IgD-negative memory B cell (primary cell): ENCODE measurements around the gene KCNA1. TPM values are rescaled to one million over a fixed set of nuclear protein-coding genes. Genes with fewer than 3 reads are reported as not detected.

Experiments
- H3K27ac Mint-ChIP-seq, 3 donors: one replicate each; pipeline ENCODE4 v1.8.0; 2020 to 2022; ENCODE audit warnings: mild to moderate bottlenecking in 3 of 3, mixed read lengths in 3 of 3, moderate library complexity in 1 of 3
- H3K27me3 Mint-ChIP-seq: one replicate; pipeline ENCODE4 v1.8.0; 2021; ENCODE audit warnings: mixed read lengths
- H3K36me3 Mint-ChIP-seq: one replicate; pipeline ENCODE4 v1.8.0; 2020; ENCODE audit warnings: mild to moderate bottlenecking, mixed read lengths
- H3K4me1 Mint-ChIP-seq, 3 donors: one replicate each; pipeline ENCODE4 v1.8.0; 2020 to 2022; ENCODE audit warnings: mixed read lengths in 3 of 3, mild to moderate bottlenecking in 1 of 3
- H3K4me3 Mint-ChIP-seq, 4 donors: one replicate each; pipeline ENCODE4 v1.8.0; 2020 to 2022; ENCODE audit warnings: mild to moderate bottlenecking in 4 of 4, mixed read lengths in 4 of 4, moderate library complexity in 3 of 4
- H3K9me3 Mint-ChIP-seq, 3 donors: one replicate each; pipeline ENCODE4 v1.8.0; 2020 to 2021; ENCODE audit warnings: mixed read lengths in 3 of 3, mild to moderate bottlenecking in 1 of 3
- polyA plus RNA-seq: library from polyadenylated mRNA; unstranded; fragments of 300-500 nt; fragmentation: Illumina TruSeq; gene quantifications from one replicate; pipeline ENCODE4 v1.2.3, GENCODE V29; 2021

Gene KCNA1
- polyA plus RNA-seq, 1 donor from 2014 or later: not detected

DNA sequence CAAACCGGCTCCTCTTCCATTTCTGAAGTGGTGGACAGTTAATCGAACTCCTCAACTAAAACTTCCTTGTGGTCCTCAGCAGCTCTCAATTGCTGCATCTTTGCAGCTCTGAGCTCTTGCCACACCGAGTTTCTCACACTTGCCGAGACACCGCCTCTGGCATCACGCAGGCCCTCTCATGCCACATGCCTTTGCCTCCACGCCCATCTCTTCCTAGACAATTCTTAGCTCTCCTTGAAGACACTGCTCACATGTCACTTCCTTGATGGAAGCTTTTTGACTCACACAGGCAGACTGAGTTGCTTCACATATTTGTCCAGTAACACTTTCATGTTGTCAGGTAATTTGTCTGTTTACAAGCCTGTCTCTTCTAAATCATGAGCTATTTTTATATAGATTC, 29.2 kb downstream of the KCNA1 start:
- Mint-ChIP-seq H3K4me1 (peaks cover 4 to 10% (median 5%) of the 10 kb centered on the region in 3 donors), H3K27me3 (peaks cover 14% of the 10 kb centered on the region), H3K9me3 (no peaks in the 10 kb centered on the region), H3K27ac (no peak overlapping the region), H3K4me3 (no peak overlapping the region), H3K36me3 (peaks cover 2% of the 10 kb centered on the region)

DNA sequence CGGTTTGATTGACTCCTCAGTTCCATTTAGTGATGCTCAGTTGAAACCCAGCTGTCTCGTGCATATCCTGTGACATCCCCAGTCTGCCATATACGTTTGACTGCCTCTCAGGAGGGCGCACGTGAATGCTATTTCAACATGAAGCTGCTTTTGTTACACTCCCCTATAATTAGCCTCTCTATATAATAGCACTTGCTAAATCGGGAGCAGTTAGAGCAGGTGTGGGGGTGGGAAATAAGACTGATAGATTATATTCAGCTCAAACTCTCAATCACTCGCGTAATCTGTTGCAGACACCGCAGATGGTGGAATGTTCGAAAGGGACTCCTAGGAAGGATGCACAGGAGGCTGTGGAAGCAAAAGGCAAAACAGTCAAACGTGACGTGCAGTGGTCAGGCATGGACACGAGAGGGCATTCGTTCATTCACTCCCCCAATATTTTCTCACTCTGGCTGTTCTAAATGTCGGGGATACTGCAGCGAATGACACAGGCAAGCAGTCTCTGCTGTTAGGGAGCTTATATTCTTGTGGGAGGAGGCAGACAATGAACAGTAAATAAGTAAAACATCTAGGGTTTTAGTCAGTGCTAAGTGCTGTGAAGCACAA, 29.8 kb downstream of the KCNA1 start:
- Mint-ChIP-seq H3K27ac (no peak overlapping the region), H3K36me3 (peaks cover 2% of the 10 kb centered on the region), H3K9me3 (no peaks in the 10 kb centered on the region), H3K4me1 (peaks cover 7 to 13% (median 8%) of the 10 kb centered on the region in 3 donors), H3K4me3 (no peak overlapping the region), H3K27me3 (peaks cover 16% of the 10 kb centered on the region)

DNA sequence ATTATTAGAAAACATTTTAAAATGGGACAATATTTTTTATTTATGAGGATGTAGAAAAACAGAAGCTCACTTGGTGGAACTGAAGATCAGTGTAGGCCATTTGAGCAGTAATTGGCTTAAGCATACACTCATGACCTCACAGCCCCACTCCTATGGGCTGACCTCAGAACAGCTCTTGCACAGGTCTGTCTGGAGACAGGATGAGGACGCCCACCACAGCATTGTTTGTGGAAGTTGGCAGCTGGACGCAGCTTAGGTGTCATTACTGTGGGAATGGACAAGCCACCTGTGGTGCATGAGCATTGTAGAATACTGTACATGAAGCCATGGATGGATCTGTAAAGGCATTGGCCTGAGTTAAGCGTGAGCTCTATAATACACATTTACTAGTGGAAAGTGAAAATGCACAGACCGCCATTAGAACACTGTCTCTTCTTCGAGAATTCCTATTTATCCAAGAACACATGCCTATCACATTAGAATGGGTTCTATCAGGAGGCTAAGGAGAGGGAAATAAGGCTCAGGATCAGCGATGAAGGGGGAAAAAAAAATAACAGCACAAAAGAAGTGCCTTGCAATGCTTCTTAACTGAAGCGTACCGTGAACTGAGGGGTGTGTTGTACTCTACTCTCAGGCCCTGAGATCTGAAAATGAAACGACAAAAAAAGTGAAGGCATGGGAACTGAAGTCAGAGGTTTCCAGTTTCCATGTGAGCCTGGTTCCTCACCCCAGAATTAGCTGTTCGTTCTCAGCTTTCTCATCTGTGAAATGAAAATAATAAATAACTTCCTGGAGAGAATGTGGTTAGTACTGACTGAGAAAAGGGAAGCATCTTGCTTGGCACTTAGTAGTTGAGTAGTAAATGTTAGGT, 33.6 kb downstream of the KCNA1 start:
- H3K27ac Mint-ChIP-seq: no peak overlapping the region
- H3K27me3 Mint-ChIP-seq: peaks cover 5% of the 10 kb centered on the region
- no peaks in the 10 kb centered on the region for H3K9me3 Mint-ChIP-seq

DNA sequence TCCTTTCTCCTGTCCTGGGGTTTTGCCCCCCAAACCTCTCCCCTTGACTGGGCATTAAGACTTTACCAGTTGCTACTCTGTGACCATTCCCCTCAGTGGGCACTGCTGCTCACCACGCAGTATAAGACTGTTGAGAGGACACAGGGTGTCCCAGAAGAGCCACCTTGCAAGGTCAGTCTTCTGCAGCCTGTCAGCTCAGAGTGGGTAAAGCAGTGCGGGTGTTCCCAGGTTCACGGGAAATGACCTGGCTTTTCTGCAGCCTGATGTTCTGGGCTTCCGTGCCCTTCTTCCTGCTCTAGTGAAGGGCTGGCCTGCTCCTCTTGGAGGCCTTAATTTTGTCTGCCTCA, 34.2 kb downstream of the KCNA1 start:
- H3K4me1 Mint-ChIP-seq: peaks cover 8 to 13% (median 10%) of the 10 kb centered on the region in 3 donors
- peaks cover 2% of the 10 kb centered on the region for H3K36me3 Mint-ChIP-seq
- H3K4me3 Mint-ChIP-seq: no peak overlapping the region
- no peaks in the 10 kb centered on the region for H3K9me3 Mint-ChIP-seq
- peaks cover 4% of the 10 kb centered on the region for H3K27me3 Mint-ChIP-seq
- no peak overlapping the region for H3K27ac Mint-ChIP-seq

More for the DNA sequence above, 33.6 kb downstream of the KCNA1 start:
- Mint-ChIP-seq H3K4me1 (peaks cover 8 to 13% (median 10%) of the 10 kb centered on the region in 3 donors), H3K36me3 (peaks cover 2% of the 10 kb centered on the region), H3K4me3 (no peak overlapping the region)

DNA sequence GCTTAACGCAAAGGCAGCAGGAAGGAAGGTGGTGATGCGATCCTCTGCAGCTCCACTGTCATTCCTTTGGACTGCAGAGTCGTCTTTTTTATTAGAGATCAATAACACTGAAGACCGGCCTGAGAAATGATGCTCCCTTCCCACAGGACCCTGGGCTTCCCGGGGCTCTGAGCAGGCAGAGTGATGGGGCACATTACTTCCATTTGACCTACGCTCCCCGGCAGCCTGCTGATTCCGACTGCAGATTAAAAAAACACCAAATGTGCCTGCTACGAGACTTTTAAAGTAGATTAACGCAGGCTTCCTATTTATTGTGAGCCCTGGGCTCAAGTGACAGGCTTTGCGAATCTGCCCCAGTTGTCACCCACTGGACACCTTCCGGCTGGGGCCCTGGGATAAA, 37.5 kb downstream of the KCNA1 start:
- H3K27me3 Mint-ChIP-seq: peaks cover 4% of the 10 kb centered on the region
- H3K4me3 Mint-ChIP-seq: peak overlapping the region in 1 of 4 donors; percentile 47
- no peaks in the 10 kb centered on the region for H3K9me3 Mint-ChIP-seq
- no peak overlapping the region for H3K27ac Mint-ChIP-seq
- H3K36me3 Mint-ChIP-seq: peaks cover 2% of the 10 kb centered on the region
- peaks cover 8 to 13% (median 10%) of the 10 kb centered on the region in 3 donors for H3K4me1 Mint-ChIP-seq

DNA sequence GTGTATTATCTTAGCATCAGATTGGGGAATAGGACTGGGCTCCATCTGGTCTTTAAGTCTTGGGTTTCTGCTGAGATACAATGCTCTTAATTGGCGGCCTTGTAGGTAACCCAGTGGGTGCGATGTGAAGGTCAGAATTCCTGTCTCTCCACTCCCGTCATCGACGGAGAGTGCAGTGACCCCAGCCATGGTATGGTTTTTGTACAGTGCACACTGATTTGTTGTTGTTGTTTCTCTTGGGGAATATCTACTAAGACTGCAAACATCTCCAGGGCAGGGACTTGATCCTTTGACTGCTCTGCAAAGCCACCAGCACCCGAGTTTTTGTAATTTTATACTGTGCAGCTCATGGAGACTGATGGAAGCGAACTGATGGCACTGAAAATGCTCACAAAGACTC, 41.4 kb downstream of the KCNA1 start:
- Mint-ChIP-seq H3K4me3 (no peak overlapping the region), H3K4me1 (no peaks in the 10 kb centered on the region), H3K9me3 (no peaks in the 10 kb centered on the region), H3K36me3 (no peaks in the 10 kb centered on the region), H3K27me3 (peaks cover 11% of the 10 kb centered on the region), H3K27ac (no peak overlapping the region)

DNA sequence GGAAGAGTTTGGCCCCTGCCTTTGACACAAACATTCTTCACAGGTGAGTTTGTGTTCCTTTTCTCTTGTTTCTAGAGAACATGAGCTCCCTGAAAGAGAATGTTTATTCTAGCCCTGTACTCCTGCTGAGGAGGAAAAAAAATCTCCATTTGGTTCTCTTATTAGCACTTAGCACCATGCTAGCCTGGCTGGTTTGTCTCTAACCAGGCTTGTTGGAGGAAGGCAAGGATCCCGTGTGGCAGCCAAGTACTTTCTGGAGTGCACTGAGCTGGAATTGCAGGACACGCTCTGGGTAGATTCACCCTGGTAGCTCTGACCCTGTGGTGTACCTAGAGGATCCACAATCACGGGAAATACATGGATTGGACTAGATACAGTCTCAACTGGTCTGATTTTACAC, 41.9 kb downstream of the KCNA1 start:
- Mint-ChIP-seq H3K9me3 (no peaks in the 10 kb centered on the region), H3K4me1 (no peaks in the 10 kb centered on the region), H3K27ac (no peak overlapping the region), H3K36me3 (no peaks in the 10 kb centered on the region), H3K4me3 (no peak overlapping the region), H3K27me3 (peaks cover 14% of the 10 kb centered on the region)

DNA sequence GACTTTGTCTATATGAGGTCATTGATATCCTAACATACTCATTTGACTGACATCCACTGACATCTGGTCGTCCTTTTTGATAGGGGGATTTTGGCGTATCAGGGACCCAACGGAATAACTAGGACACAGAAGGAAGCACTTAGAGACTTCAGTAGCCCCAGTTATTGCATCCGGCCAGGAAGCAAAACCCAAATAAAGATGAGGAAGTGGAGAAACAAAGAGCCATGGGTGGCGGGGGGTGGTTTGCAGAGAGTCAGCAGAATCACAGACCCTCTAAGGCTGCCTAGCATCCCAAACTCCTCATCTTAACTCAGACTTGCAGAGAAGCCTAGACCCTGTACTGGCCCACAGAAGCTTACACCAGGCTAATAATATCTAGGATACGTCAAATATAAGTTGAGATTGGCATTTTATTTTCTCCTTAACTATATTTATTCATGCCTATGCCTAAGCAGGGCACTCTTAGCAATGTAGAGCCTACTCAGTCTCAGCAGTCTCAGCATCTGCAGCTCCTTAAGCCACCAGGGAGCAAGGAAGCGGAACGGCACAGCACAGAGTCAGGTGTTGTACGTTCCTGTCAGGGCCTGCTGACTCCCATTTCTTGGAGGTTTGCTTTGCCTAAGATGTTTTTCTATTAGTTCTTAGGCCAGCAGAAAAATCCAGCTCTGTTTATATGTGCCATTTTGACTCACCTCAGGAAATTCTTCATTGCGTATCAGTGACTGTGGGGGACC, 45.1 kb downstream of the KCNA1 start:
- H3K36me3 Mint-ChIP-seq: no peaks in the 10 kb centered on the region
- no peaks in the 10 kb centered on the region for H3K4me1 Mint-ChIP-seq
- H3K4me3 Mint-ChIP-seq: no peak overlapping the region
- peaks cover 0 to 3% (median 0%) of the 10 kb centered on the region in 3 donors for H3K9me3 Mint-ChIP-seq
- H3K27ac Mint-ChIP-seq: peak overlapping the region in 1 of 3 donors; percentile 11
- H3K27me3 Mint-ChIP-seq: peaks cover 31% of the 10 kb centered on the region

DNA sequence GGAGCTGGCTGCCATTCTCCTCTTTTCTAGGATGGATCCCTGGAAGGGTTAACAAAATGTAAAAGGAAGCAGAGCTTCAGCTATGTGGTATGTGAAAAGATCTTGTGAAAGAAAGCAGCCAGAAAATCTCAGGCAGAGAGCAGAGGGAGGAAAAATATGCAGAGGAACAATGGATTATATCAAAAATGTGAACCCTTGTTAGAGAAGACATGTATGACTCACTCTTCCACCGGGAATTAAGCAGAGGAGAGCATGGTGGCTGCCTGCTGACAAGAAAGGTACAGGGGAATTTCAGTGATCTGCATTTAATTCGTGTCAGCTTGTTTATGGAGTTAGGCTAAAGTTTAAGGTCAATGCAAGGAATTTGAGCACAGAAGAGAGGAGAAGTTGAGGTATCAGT, 46.3 kb downstream of the KCNA1 start:
- H3K27ac Mint-ChIP-seq: no peak overlapping the region
- peaks cover 0 to 3% (median 0%) of the 10 kb centered on the region in 3 donors for H3K9me3 Mint-ChIP-seq
- H3K27me3 Mint-ChIP-seq: peaks cover 32% of the 10 kb centered on the region
- H3K36me3 Mint-ChIP-seq: no peaks in the 10 kb centered on the region
- no peak overlapping the region for H3K4me3 Mint-ChIP-seq
- no peaks in the 10 kb centered on the region for H3K4me1 Mint-ChIP-seq

DNA sequence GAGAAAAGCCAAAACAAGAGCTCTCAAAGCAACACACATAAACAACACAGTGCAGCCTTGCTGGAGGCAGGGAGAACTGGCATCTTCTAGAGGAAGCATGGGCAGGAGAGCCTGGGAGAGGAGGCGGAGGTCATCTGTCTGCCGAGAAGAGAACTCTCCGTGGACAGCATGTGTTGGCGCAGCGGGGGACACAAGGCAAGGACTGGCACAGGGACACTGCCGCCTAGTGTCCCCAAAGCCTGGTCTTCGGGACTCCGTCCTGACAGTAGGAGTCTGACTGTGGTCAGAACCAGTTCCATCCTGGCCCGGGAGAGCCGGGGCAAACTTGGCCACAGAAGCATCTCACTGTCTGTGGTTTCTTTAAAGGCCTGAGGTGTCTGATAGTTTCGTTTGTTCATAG, 47.3 kb downstream of the KCNA1 start:
- no peak overlapping the region for H3K27ac Mint-ChIP-seq
- peaks cover 37% of the 10 kb centered on the region for H3K27me3 Mint-ChIP-seq
- no peak overlapping the region for H3K4me3 Mint-ChIP-seq
- H3K4me1 Mint-ChIP-seq: no peaks in the 10 kb centered on the region
- no peaks in the 10 kb centered on the region for H3K36me3 Mint-ChIP-seq
- H3K9me3 Mint-ChIP-seq: peaks cover 0 to 3% (median 0%) of the 10 kb centered on the region in 3 donors

DNA sequence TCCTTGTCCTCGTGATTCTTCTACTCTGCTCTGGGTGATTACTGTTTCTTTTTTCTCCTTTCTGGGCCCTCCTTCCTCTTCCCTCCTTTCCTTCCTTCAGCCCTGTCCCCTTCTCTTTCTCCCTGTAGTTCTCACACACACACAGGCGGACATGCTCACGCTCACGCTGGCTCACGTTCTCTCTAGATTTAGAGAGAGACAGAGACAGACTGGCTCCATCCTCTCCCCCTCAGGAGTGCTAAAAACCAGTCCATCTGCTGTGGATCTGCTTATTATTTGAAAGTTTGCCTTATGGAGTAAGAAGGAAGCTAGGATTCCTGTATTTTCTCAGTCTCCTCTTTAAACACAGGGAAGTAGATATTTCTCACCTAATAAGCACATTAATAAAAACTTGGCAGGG, 48.1 kb downstream of the KCNA1 start:
- Mint-ChIP-seq H3K4me3 (no peak overlapping the region), H3K27me3 (peaks cover 37% of the 10 kb centered on the region), H3K4me1 (no peaks in the 10 kb centered on the region), H3K27ac (no peak overlapping the region), H3K9me3 (peaks cover 0 to 3% (median 0%) of the 10 kb centered on the region in 3 donors), H3K36me3 (no peaks in the 10 kb centered on the region)

DNA sequence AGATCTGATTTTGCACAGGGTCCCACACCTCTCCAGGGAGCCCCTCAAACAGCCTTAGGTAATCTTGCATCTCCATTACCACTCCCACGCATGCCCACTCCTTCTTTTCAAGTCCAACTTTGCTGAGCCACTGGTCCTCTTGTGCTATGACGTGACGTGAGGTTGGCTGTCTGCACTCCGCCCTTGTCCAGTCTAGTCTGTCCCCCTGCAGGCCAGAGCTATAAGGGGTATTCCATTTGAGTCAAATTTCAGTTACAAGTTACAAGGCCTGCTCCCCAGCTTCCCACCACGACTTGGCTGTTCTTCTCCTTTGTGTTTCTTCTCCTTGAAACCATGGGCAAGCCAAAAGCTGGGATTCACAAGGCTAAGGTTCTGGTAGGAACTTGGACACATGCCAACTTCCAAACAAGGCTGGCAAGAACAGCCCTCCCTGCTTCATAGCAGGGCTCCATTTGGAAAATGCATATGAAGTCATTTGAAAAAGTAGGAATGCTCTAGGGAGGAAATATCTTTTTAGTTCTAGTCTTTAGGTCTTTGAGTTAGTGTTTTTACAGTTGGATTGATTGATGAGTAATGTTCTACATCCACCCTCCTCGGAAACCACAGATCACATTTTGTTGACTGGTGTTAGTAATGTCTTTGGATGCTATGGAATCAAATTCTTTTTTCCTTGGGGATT, 49.1 kb downstream of the KCNA1 start:
- Mint-ChIP-seq H3K4me3 (no peak overlapping the region), H3K27me3 (peaks cover 39% of the 10 kb centered on the region), H3K4me1 (no peaks in the 10 kb centered on the region), H3K36me3 (no peaks in the 10 kb centered on the region), H3K27ac (no peak overlapping the region), H3K9me3 (peaks cover 0 to 3% (median 0%) of the 10 kb centered on the region in 3 donors)

DNA sequence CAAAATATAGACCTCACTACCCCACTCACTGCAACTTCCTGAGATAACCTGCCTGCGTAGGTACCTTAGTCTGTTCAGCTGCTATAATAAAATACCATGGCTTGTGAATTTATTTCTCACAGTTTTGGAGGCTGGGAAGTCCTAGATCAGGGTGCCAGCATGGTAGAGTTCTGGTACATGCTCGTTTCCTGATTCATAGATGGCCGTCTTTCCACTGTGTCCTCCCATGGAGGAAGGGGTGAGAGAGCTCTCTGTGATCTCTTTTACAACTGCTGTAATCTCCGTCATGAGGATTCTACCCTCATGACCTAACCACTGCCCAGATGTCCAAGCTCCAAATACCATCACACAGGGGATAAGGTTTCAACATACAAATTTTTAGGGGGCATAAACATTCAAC, 49.7 kb downstream of the KCNA1 start:
- H3K4me1 Mint-ChIP-seq: no peaks in the 10 kb centered on the region
- no peak overlapping the region for H3K27ac Mint-ChIP-seq
- H3K4me3 Mint-ChIP-seq: no peak overlapping the region
- peaks cover 0 to 3% (median 2%) of the 10 kb centered on the region in 3 donors for H3K9me3 Mint-ChIP-seq
- H3K27me3 Mint-ChIP-seq: peaks cover 39% of the 10 kb centered on the region
- H3K36me3 Mint-ChIP-seq: no peaks in the 10 kb centered on the region

DNA sequence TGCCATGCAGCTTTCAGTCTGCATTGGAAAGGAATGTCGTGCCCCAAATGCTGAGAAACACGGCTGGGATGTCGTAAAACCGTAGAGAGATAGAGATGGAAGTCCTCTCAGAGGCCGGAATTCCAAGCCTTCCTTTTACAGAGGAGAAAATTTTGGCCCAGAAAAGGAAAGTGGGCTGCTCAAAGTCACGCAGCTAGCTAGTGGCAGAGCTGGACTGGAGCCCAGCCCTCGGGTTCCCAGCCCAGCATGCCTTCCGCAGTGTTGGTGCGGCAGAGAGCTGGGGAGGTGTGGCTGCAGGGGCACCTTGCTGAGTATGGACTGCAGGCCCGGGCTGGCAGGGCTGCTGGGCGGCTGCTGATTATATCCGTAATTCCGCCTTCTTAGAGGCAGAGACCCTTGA, 50.3 kb downstream of the KCNA1 start:
- H3K4me3 Mint-ChIP-seq: no peak overlapping the region
- peaks cover 42% of the 10 kb centered on the region for H3K27me3 Mint-ChIP-seq
- H3K36me3 Mint-ChIP-seq: no peaks in the 10 kb centered on the region
- H3K27ac Mint-ChIP-seq: no peak overlapping the region
- peaks cover 0 to 3% (median 3%) of the 10 kb centered on the region in 3 donors for H3K9me3 Mint-ChIP-seq
- no peaks in the 10 kb centered on the region for H3K4me1 Mint-ChIP-seq

DNA sequence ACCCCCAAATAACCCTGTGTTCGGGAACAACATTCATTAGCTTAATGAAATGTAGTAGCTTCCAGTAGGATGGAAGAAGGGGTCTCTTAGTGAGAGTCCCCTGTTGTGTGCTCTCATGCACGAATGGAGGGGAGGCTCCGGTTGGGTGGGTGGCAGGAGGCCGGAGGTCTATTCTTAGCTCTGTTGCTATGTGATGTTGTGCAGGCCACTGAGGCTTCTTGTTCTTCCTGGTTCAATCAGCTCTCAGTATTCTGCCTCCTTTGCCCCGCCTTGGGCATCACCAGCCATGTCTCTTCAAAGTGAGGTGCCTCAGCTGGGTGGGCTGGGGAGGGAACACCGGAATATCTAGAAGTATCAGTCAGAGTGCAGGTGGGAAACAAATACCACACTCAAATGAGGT, 50.8 kb downstream of the KCNA1 start:
- Mint-ChIP-seq H3K36me3 (no peaks in the 10 kb centered on the region), H3K27ac (no peak overlapping the region), H3K4me3 (no peak overlapping the region), H3K4me1 (no peaks in the 10 kb centered on the region), H3K27me3 (peaks cover 45% of the 10 kb centered on the region), H3K9me3 (peaks cover 0 to 3% (median 3%) of the 10 kb centered on the region in 3 donors)
